ENCODE results near the gene SPRY4. TPM values are rescaled to one million over a fixed set of nuclear protein-coding genes. Genes with fewer than 3 reads are reported as not detected.

The SPRY4 gene
- total and polyA plus RNA-seq, 2 of the 8 experiments (the other 6 are each of a cell fraction or from before 2014, with no cell fraction given): 59.1 to 113 TPM

DNA sequence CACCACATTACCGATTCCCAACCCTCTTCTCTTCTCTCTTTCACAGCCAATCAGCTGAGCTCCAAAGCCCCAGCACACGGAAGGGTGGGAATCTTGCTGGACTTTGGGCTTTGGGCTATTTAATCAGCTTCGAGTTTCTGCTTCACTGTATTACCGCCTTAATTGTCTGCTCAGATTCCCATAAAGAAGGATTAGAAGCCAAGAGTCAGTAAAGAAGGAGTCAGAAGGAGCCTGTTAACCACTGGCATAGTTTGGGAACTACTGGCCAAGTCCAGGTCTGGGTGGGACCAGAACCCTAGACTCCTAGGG is 4.4 kb downstream of the SPRY4 start:
- Histone ChIP-seq H2BK5ac (ENCODE audit: low read depth, low read length) (0 out of 2 replicates have a peak overlapping the region, but pooled peaks have one; percentile 47), H4K20me1 (replicated peaks in 1 of 2; ENCODE audit: control insufficient read depth in 1 of 2, insufficient read depth in 2 of 2, low read length in 2 of 2) (peaks cover 45 to 62% of the 10 kb centered on the region in 2 experiments)
- CTCF ChIA-PET (ENCODE audit: partially characterized antibody): interaction anchor here (0.6 to 13.7 kb wide), 7 partner anchors 9 to 560 kb away, joined by 3 to 191 read pairs (median 3); partner anchors contain the start of gene GNPDA1
- TF ChIP-seq SP1 (IDR thresholded peaks at IDR 0.05; ENCODE audit: low read depth, low read length) (no peak), ZNF274 (IDR thresholded peaks at IDR 0.05; ENCODE audit: borderline replicate concordance, extremely low read depth, low read length) (no peak), CTBP2 (IDR thresholded peaks at IDR 0.05; ENCODE audit: borderline replicate concordance, insufficient read depth, insufficient read length, low read length) (no peak), BCL11A (IDR thresholded peaks at IDR 0.05; ENCODE audit: low read depth in 2 of 2, low read length in 2 of 2) (no peak), GTF2F1 (IDR thresholded peaks at IDR 0.05; ENCODE audit: borderline replicate concordance, low read depth, low read length) (no peak)
- TF ChIP-seq, protein P1, sequence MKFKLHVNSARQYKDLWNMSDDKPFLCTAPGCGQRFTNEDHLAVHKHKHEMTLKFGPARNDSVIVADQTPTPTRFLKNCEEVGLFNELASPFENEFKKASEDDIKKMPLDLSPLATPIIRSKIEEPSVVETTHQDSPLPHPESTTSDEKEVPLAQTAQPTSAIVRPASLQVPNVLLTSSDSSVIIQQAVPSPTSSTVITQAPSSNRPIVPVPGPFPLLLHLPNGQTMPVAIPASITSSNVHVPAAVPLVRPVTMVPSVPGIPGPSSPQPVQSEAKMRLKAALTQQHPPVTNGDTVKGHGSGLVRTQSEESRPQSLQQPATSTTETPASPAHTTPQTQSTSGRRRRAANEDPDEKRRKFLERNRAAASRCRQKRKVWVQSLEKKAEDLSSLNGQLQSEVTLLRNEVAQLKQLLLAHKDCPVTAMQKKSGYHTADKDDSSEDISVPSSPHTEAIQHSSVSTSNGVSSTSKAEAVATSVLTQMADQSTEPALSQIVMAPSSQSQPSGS (IDR thresholded peaks at IDR 0.05; ENCODE audit: low read length): no peak

More for the DNA sequence above, 4.4 kb downstream of the SPRY4 start:
- FAIRE-seq (no peak), DNase-seq (ENCODE audit: low read depth in 1 of 2, low spot score in 2 of 2) (no peak)
- H2AFZ ChIP-seq (ENCODE audit: low read length): no peak overlapping the region
- peaks cover 13 to 36% (median 20%) of the 10 kb centered on the region in 4 experiments for H3K4me1 ChIP-seq (replicated peaks in 1 of 4; ENCODE audit: control insufficient read depth in 3 of 4, insufficient read depth in 4 of 4, low read length in 3 of 4)
- no peak overlapping the region for H4K8ac ChIP-seq (ENCODE audit: extremely low read depth, insufficient read depth, low read length)
- peak overlapping the region; percentile 76 to 97 for H3K4me2 ChIP-seq (ENCODE audit: insufficient read depth in 1 of 2, low read depth in 2 of 2, low read length in 2 of 2)
- 22% methylated on average over 4 of the region's 4 CpGs; no CpG with 5 or more reads in 1 of the 2 experiments for WGBS, 2 experiments (ENCODE audit: extremely low coverage in 1 of 2, insufficient coverage in 1 of 2, insufficient read length in 1 of 2, insufficient replicate concordance in 2 of 2, low coverage in 1 of 2, low lambda C conversion rate in 2 of 2, missing lambda C conversion rate in 1 of 2)
- no peak overlapping the region for H3K4ac ChIP-seq (replicated peaks; ENCODE audit: insufficient read length, low read depth, low read length)
- H3K79me2 ChIP-seq (ENCODE audit: control insufficient read depth in 1 of 2, insufficient read depth in 2 of 2, low read length in 2 of 2): peaks cover 85 to 95% of the 10 kb centered on the region in 2 experiments
- H2BK15ac ChIP-seq (ENCODE audit: low read length): no peak overlapping the region; the same call in 1 of the 2 replicates
- no peak overlapping the region for H3K23ac ChIP-seq (ENCODE audit: insufficient read length)
- no peak overlapping the region for H2BK12ac ChIP-seq (ENCODE audit: low read depth, low read length)
- H3K79me1 ChIP-seq (ENCODE audit: low read depth, low read length): no peaks in the 10 kb centered on the region; the same call in 1 of the 2 replicates
- H3K27me3 ChIP-seq (replicated peaks in 1 of 4; ENCODE audit: control insufficient read depth in 3 of 4, extremely low read depth in 1 of 4, insufficient read depth in 3 of 4, low read length in 3 of 4): peaks cover 0 to 5% (median 0%) of the 10 kb centered on the region in 4 experiments; a peak in 2 of 7 replicates
- H4K91ac ChIP-seq (replicated peaks; ENCODE audit: insufficient read length, low read length): no peak overlapping the region
- H3K4me3 ChIP-seq (ENCODE audit: extremely low read depth in 1 of 4, insufficient read depth in 2 of 4, low read depth in 3 of 4, low read length in 4 of 4): peak overlapping the region in 3 of 4 experiments; percentile 43 to 59 (median 57); a peak in 6 of 8 replicates
- 0 out of 2 replicates have a peak overlapping the region, but pooled peaks have one; percentile 0 for H3K18ac ChIP-seq (ENCODE audit: extremely low read depth, low read length)
- peaks cover 5 to 15% (median 9%) of the 10 kb centered on the region in 4 experiments; a peak in 6 of 8 replicates for H3K36me3 ChIP-seq (ENCODE audit: control insufficient read depth in 2 of 4, insufficient read depth in 4 of 4, low read length in 3 of 4)
- no peak overlapping the region for H3K14ac ChIP-seq (ENCODE audit: insufficient read length)
- no peak overlapping the region for H3K27ac ChIP-seq (ENCODE audit: low read depth, low read length)
- no peak overlapping the region for H2AK5ac ChIP-seq (ENCODE audit: low read depth, low read length)
- no peak overlapping the region for H2BK120ac ChIP-seq (replicated peaks; ENCODE audit: low read depth, low read length)
- no peak overlapping the region for H2BK20ac ChIP-seq (ENCODE audit: low read length)
- H3K23me2 ChIP-seq (ENCODE audit: low read depth, low read length): peaks cover 24% of the 10 kb centered on the region
- H3K9me3 ChIP-seq (ENCODE audit: insufficient read depth in 2 of 2, low read depth in 1 of 2, low read length in 1 of 2): no peaks in the 10 kb centered on the region
- no peak overlapping the region for H3K56ac ChIP-seq (replicated peaks; ENCODE audit: insufficient read length, low read depth, low read length)
- POLR2A ChIA-PET (ENCODE audit: partially characterized antibody): interaction anchor here (0.6 to 10.7 kb wide), 11 partner anchors 10 to 383 kb away, joined by 3 to 137 read pairs (median 3); no protein-coding TSS in a partner anchor
- H4K5ac ChIP-seq (ENCODE audit: insufficient read length, low read depth, low read length): no peak overlapping the region
- H3K9ac ChIP-seq (replicated peaks in 1 of 4; ENCODE audit: extremely low read depth in 1 of 4, low read depth in 3 of 4, low read length in 3 of 4): no peak overlapping the region; a peak in 1 of 7 replicates

Data from H1 (cell line).